ENCODE results near the gene AOPEP.
A peak's percentile ranks its signal among the peaks of the same experiment; 100 is the strongest.

Gene AOPEP

GRCh38 chr9:95025213-95026147 lies 299.0 kb downstream of the AOPEP start:
- Histone ChIP-seq H3K4me3 (no peak overlapping the region), H3K27ac (peak overlapping the region in 13 of 21 experiments; percentile 16 to 88 (median 48))

- H3K27ac ChIP-seq, result peak overlapping the region in 8 of 21 experiments; percentile 8 to 88 (median 78)
Measured at GRCh38 chr9:95026148-95026524, 299.6 kb downstream of the AOPEP start.

GRCh38 chr9:95027914-95028852 lies 301.7 kb downstream of the AOPEP start:
- Histone ChIP-seq H3K27ac (peak overlapping the region in 5 of 21 experiments; percentile 25 to 88 (median 53)), H3K4me3 (no peak overlapping the region)

More at GRCh38 chr9:95026148-95026524, 299.6 kb downstream of the AOPEP start:
- H3K4me3 ChIP-seq, result no peak overlapping the region

- Histone ChIP-seq H3K4me3 (no peak overlapping the region), H3K27ac (peak overlapping the region in 5 of 21 experiments; percentile 22 to 84 (median 53))
Measured at GRCh38 chr9:95028853-95029219, 302.3 kb downstream of the AOPEP start.

GRCh38 chr9:95029288-95029687 lies 302.8 kb downstream of the AOPEP start:
- H3K27ac ChIP-seq, result peak overlapping the region in 6 of 21 experiments; percentile 22 to 84 (median 46)
- H3K4me3 ChIP-seq, result no peak overlapping the region

DNA sequence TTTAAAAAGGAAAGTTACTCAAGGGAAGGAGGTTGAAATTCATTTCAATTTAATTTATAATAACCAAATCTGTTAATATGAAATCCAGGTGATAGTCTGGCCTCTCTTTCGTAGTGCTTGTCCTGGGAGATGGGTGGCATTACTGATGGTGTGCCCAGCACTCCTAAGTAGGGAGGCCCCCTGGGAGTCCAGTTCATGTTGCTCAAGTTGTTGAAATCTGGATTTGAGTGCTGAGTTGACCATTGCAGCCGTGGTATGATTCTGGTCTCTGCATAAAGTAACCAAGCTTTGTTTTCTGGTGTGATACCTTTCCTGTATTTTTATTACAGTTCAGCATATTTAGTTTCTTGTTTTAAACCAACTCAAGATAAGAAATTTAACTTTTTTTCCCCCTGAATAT lies 303.2 kb downstream of the AOPEP start:
- Histone ChIP-seq H3K27ac (peak overlapping the region in 7 of 21 experiments; percentile 2 to 84 (median 40)), H3K4me3 (no peak overlapping the region)

GRCh38 chr9:95030344-95030743 lies 303.8 kb downstream of the AOPEP start:
- no peak overlapping the region for H3K4me3 ChIP-seq
- peak overlapping the region in 5 of 21 experiments; percentile 2 to 84 (median 52) for H3K27ac ChIP-seq

GRCh38 chr9:95030920-95031642 lies 304.6 kb downstream of the AOPEP start:
- Histone ChIP-seq H3K27ac (peak overlapping the region in 14 of 21 experiments; percentile 3 to 84 (median 30)), H3K4me3 (no peak overlapping the region)

DNA sequence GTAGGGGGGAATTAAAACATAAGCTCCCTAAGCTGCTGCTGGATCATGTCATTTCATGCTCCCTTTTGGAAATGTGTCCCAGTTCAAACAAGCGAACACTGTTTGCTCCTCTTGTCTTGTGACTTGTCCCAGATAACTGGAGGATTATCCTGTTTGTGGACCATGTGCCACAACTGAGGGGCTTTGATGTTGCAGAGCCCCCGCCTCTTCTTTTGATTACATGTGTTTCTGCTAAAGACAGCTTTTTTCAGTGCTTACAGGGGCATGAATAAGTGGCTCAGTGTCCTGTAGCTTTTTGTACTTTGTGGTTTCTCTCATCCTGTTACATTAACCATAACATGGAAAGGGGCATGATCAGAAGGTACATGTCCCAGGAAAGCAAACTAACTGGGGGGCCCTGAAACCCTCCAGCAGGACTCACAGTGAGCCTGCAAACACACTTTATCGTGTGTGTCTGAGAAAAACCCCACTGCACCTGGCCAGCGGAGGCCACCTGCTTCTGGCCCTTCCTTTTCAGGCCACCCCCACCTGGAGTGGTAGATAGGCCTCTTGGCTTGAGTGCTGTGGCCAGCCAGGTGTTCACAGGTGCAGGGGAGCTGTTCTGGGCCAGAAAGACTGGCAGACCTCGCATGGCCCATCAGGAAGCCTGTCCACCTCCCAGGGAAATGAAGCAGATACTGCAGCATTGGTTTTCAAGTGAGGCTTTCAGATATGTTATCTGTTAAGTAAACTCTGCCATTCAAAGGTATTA lies 305.4 kb downstream of the AOPEP start:
- Histone ChIP-seq H3K4me3 (no peak overlapping the region), H3K27ac (peak overlapping the region in 14 of 21 experiments; percentile 3 to 84 (median 44))

GRCh38 chr9:95032580-95033341 lies 306.3 kb downstream of the AOPEP start:
- Histone ChIP-seq H3K27ac (peak overlapping the region in 10 of 21 experiments; percentile 11 to 84 (median 50)), H3K4me3 (no peak overlapping the region)

DNA sequence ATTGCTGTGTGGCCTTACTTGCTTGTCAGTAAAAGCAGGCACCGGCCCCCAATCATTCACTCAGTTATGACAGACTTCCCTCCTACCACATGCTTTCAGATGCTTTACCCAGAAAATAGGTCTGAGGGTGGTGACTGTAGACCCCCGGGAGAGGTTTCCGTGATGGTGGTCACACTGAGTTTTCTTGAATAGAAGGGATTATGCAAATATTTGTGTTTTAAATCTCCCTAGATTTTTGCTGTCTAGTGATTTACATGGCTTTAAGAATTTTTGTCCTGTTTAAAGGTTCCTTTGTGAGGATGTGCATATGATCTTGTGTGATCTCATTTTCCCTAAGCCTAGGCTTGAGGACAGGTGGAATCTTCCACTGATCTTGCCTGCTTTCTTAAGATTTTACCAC lies 309.3 kb downstream of the AOPEP start:
- Histone ChIP-seq H3K27ac (peak overlapping the region in 5 of 21 experiments; percentile 6 to 83 (median 29)), H3K4me3 (no peak overlapping the region)

GRCh38 chr9:95036676-95037075 lies 310.2 kb downstream of the AOPEP start:
- Histone ChIP-seq H3K27ac (peak overlapping the region in 11 of 21 experiments; percentile 18 to 85 (median 79)), H3K4me3 (no peak overlapping the region)

- Histone ChIP-seq H3K27ac (peak overlapping the region; percentile 11 to 85 (median 70)), H3K4me3 (no peak overlapping the region)
Measured at GRCh38 chr9:95037789-95038521, 311.5 kb downstream of the AOPEP start.

DNA sequence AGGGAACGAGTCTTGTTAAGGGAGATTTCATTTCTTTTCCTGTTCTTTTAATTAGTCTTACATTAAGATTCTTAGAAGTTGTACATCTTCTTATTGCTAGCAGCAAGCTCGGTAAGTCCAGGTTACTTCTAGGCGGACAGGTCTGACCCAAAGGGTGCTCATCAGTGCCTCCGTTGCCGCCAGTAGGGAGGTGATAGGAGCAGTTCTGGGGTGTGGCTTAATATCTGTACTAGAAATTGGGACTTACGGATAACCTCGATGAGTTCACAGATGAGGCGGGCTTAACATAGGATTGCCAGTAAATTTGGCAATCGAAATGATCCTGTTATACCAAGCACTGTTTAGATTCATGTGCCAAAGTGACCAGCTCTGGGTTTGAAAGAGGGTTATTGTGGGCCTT lies 312.2 kb downstream of the AOPEP start:
- H3K27ac ChIP-seq, result peak overlapping the region in 17 of 21 experiments; percentile 11 to 85 (median 57)

GRCh38 chr9:95040106-95040505 lies 313.6 kb downstream of the AOPEP start:
- no peak overlapping the region for H3K4me3 ChIP-seq
- H3K27ac ChIP-seq, result peak overlapping the region in 9 of 21 experiments; percentile 26 to 83 (median 44)

More for the DNA sequence above, 312.2 kb downstream of the AOPEP start:
- no peak overlapping the region for H3K4me3 ChIP-seq

- Histone ChIP-seq H3K4me3 (no peak overlapping the region), H3K27ac (peak overlapping the region in 6 of 21 experiments; percentile 30 to 79 (median 58))
Measured at GRCh38 chr9:95043826-95044225, 317.3 kb downstream of the AOPEP start.
